GM18519 (cell line): Measurements from ENCODE around the gene MTO1.
A peak's percentile ranks its signal among the peaks of the same experiment; 100 is the strongest.
"Not testable (repeated sequence)": the region's sequence is repeated elsewhere in the genome, so short reads cannot be mapped to it uniquely, and the experiment has no call there.

Experiments
- ATAC-seq: cut with Tn5 transposase; IDR thresholded peaks from one replicate; pipeline ENCODE4 v1.9.1; 2021; ENCODE audit warnings: mild to moderate bottlenecking, moderate library complexity; ENCODE audit not compliant: unreplicated experiment, low FRiP score

Gene MTO1

DNA sequence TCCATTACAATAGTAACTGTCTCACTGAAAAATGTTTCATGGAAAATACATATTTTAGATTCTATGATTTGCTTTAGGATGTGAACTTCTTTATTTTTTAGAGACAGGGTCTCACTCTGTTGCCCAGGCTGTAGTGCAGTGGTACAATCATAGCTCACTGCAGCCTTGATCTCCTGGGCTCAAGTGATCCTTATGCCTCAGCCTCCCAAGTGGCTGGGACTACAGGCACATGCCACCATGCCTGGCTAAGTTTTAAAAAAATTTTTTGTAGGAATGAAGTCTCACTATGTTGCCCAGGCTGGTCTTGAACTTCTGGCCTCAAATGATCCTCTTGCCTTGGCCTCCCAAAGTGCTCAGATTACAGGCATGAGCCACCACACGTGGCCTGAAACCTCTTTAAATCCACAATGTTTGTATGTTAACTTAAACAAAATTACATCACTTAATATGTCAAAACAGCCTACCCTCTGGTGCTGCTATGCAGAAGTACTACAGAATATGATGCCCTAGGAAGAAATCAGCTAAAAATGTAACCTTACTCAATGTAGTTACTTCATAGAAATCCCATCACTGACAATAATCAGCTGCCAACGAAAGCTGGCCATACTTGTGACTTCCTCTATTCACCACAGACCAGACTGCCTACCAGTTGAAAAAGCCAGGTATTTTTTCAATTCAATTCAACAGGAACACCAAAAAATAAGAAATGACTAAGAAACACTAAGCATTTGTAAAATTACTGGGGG lies 41.7 kb downstream of the MTO1 start:
- ATAC-seq, result no peak

GRCh38 chr6:73504160-73504559 lies 42.6 kb downstream of the MTO1 start:
- ATAC-seq, result no peak

GRCh38 chr6:73505142-73505541 lies 43.6 kb downstream of the MTO1 start:
- ATAC-seq, result no peak

GRCh38 chr6:73505705-73506104 lies 44.2 kb downstream of the MTO1 start:
- not testable (repeated sequence) for ATAC-seq

- no peak for ATAC-seq
These were observed 44.7 kb downstream of the MTO1 start for GRCh38 chr6:73506246-73506645.

GRCh38 chr6:73508776-73509175 lies 47.2 kb downstream of the MTO1 start:
- ATAC-seq, result no peak

- no peak for ATAC-seq
These were observed 48.3 kb downstream of the MTO1 start for GRCh38 chr6:73509851-73510250.

DNA sequence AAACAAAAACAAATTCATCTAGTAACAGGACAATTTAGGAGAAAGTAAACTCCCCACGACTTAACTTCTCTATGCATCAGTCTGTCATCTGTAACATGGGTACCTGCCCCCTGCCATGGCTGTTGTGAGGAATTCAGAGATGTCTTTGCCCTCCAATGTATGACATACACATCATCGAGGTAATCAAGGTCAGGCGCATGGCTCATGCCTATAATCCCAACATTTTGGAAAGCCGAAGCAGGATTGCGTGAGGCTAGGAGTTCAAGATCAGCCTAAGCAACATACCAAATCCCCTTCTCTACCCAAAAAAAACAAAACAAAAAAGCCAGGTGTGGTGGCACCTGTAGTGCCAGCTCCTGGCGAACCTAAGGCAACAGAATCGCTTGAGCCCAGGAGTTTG lies 50.3 kb downstream of the MTO1 start:
- ATAC-seq, result no peak

DNA sequence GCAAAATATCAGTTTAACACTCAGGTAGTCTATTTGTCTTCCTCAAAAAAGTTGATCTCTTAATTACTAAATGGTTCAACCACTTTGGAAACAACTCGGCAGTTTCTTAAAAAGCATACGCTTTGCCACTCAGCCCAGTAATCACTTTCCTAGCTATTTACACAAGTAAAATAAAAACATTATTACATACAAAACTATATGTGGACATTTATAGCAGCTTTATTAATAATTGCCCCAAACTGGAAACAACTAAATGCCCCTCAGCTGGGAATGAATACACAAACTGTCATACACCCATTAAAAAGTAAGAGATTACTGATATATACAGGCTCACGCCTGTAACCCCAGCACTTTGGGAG lies 51.9 kb downstream of the MTO1 start:
- ATAC-seq, result no peak

DNA sequence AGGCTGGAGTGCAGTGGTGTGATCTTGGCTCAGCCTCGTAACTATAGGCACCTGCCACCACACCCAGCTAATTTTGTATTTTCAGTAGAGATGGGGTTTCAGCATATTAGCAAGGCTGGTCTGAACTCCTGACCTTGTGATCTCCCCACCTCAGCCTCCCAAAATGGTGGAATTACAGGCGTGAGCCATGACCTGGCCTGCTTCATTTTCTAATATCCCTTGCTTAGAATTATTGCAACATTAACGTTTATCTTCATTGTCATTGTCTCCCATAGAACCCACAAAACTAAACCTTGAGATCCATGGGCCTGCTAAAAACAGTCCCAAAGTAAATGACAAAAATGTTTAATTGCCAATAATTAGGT lies 53.2 kb downstream of the MTO1 start:
- no peak for ATAC-seq

DNA sequence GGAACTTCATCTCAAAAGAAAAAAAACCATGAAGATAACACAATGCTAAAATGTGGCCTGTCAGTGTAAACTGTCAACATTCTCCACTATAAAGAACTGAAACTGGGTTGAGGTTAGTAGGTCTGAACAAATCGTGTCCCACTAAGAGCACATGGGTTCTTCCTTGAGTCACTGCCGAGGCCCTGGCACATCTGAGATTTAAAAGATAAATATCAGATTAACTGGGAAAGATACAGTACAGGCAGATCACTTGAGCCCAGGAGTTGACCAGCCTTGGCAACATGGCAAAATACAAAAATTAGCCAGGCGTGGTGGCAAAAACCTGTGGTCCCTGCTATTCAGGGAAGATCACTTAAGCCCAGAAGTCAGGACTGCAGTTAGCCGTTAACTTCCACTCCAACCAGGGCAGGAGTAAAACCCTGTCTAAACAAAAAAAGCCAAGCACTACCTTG lies 53.7 kb downstream of the MTO1 start:
- ATAC-seq, result peak; percentile 27

DNA sequence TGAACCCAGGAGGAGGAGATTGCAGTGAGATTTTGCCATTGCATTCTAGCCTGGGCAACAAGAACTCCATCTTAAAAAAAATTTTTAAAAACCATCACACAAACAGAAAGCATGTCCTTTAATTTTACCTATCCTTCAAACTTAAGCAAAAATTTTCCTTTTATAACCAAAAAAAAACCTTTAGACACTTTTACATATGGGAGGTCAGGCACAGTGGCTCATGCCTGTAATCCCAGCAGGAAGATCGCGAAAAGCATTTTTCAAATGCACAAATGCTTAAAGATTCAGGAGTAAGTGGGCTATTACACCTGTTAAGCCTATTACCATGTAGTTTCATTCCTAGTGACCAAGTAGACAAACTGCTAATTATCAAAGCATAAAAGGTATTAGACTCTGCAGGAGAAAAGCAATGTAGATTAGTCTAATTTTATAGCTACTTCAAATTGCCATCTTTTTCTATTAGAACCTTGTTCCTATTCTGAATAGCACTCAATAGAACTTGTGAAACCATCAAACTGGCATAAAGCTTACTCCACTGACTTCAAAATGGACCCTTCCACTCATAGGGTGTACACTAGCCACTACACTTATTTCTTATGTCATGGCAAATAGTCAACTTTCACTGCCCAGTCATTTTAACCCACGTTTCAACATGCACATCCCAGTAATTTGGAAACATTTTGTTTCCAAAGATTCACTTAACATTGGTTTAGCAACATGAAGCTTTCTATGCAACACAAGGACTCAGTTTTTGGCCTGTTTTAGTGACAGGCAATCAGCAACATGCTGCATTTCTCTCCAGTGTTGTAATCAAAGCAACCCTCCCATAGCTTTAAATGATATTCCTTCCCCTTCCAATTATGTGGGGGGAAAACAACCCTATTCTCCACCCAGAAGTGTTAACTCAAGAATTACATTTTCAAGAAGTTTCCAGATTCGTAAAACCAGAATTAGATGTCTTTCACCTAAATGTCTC lies 55.3 kb downstream of the MTO1 start:
- no peak for ATAC-seq

DNA sequence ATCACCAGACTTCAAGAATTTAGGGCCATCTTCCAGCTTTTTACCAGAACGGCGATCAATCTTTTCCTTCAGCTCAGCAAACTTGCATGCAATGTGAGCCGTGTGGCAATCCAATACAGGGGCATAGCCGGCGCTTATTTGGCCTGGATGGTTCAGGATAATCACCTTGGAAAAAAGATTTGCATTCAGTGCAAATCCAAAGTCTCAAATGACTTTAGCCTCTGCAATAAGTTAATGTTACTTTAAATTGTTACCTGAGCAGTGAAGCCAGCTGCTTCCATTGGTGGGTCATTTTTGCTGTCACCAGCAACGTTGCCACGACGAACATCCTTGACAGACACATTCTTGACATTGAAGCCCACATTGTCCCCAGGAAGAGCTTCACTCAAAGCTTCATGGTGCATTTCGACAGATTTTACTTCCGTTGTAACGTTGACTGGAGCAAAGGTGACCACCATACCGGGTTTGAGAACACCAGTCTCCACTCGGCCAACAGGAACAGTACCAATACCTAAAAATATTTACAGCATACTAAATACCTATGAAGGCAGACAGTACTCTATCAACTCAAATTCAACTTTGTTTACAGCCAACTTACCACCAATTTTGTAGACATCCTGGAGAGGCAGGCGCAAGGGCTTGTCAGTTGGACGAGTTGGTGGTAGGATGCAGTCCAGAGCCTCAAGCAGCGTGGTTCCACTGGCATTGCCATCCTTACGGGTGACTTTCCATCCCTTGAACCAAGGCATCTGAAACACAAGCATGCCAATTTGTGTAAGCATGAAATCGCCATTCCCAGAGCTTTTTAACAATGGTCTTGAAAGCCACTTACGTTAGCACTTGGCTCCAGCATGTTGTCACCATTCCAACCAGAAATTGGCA lies 56.8 kb downstream of the MTO1 start:
- not testable (repeated sequence) for ATAC-seq

GRCh38 chr6:73518982-73519881 lies 57.7 kb downstream of the MTO1 start:
- ATAC-seq, result not testable (repeated sequence)

DNA sequence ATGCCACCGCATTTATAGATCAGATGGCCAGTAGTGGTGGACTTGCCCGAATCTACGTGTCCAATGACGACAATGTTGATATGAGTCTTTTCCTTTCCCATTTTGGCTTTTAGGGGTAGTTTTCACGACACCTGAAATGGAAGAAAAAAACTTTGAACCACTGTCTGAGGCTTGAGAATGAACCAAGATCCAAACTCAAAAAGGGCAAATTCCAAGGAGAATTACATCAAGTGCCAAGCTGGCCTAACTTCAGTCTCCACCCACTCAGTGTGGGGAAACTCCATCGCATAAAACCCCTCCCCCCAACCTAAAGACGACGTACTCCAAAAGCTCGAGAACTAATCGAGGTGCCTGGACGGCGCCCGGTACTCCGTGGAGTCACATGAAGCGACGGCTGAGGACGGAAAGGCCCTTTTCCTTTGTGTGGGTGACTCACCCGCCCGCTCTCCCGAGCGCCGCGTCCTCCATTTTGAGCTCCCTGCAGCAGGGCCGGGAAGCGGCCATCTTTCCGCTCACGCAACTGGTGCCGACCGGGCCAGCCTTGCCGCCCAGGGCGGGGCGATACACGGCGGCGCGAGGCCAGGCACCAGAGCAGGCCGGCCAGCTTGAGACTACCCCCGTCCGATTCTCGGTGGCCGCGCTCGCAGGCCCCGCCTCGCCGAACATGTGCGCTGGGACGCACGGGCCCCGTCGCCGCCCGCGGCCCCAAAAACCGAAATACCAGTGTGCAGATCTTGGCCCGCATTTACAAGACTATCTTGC lies 58.6 kb downstream of the MTO1 start:
- no peak for ATAC-seq

DNA sequence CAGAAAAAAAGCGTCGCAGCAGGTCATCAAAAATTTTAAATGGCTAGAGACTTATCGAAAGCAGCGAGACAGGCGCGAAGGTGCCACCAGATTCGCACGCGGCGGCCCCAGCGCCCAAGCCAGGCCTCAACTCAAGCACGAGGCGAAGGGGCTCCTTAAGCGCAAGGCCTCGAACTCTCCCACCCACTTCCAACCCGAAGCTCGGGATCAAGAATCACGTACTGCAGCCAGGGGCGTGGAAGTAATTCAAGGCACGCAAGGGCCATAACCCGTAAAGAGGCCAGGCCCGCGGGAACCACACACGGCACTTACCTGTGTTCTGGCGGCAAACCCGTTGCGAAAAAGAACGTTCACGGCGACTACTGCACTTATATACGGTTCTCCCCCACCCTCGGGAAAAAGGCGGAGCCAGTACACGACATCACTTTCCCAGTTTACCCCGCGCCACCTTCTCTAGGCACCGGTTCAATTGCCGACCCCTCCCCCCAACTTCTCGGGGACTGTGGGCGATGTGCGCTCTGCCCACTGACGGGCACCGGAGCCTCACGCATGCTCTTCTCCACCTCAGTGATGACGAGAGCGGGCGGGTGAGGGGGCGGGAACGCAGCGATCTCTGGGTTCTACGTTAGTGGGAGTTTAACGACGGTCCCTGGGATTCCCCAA lies 59.3 kb downstream of the MTO1 start, which contains the start of gene EEF1A1:
EEF1A1 (minus strand) TSS at position 345 of the 663 bp plus-strand sequence. CDS start 1,006 bp downstream, outside the sequence.
- ATAC-seq, result peak; percentile 44

GRCh38 chr6:73521351-73521985 lies 59.9 kb downstream of the MTO1 start:
- ATAC-seq, result peak; percentile 15
